ENCODE measurements around the gene NKRF.
"Not testable (repeated sequence)": the region's sequence is repeated elsewhere in the genome, so short reads cannot be mapped to it uniquely, and the experiment has no call there.

Gene NKRF

GRCh38 chrX:119646515-119646914 is 40.3 kb upstream of the NKRF start:
- Histone ChIP-seq H3K4me3 (no peak overlapping the region), H3K27ac (no peak overlapping the region)
- no peak for TF ChIP-seq CTCF (IDR thresholded peaks at IDR 0.05)
- DNase-seq (ENCODE audit: low spot score): no peak

GRCh38 chrX:119643696-119644095 is 37.5 kb upstream of the NKRF start:
- H3K4me3 ChIP-seq: no peak overlapping the region
- H3K27ac ChIP-seq: no peak overlapping the region
- DNase-seq (ENCODE audit: low spot score): no peak
- TF ChIP-seq CTCF (IDR thresholded peaks at IDR 0.05): no peak

GRCh38 chrX:119640731-119641170 is 34.5 kb upstream of the NKRF start:
- DNase-seq (ENCODE audit: low spot score): no peak
- H3K27ac ChIP-seq: no peak overlapping the region
- no peak overlapping the region for H3K4me3 ChIP-seq
- TF ChIP-seq CTCF (IDR thresholded peaks at IDR 0.05): no peak

GRCh38 chrX:119638725-119639471 is 32.7 kb upstream of the NKRF start:
- H3K4me3 ChIP-seq: no peak overlapping the region
- no peak for TF ChIP-seq CTCF (IDR thresholded peaks at IDR 0.05)
- no peak overlapping the region for H3K27ac ChIP-seq
- no peak for DNase-seq (ENCODE audit: low spot score)

- H3K4me3 ChIP-seq; H3K27ac ChIP-seq; DNase-seq (ENCODE audit: low spot score): not testable (repeated sequence)
Measured at GRCh38 chrX:119637421-119637820, 31.2 kb upstream of the NKRF start.

- no peak overlapping the region for H3K27ac ChIP-seq
- no peak for TF ChIP-seq CTCF (IDR thresholded peaks at IDR 0.05)
Measured at GRCh38 chrX:119636419-119636818, 30.2 kb upstream of the NKRF start.

GRCh38 chrX:119635799-119636198 is 29.6 kb upstream of the NKRF start:
- TF ChIP-seq CTCF (IDR thresholded peaks at IDR 0.05): no peak
- DNase-seq (ENCODE audit: low spot score): no peak
- Histone ChIP-seq H3K4me3 (no peak overlapping the region), H3K27ac (no peak overlapping the region)

More at GRCh38 chrX:119636419-119636818, 30.2 kb upstream of the NKRF start:
- no peak overlapping the region for H3K4me3 ChIP-seq
- DNase-seq (ENCODE audit: low spot score): no peak

Data from coronary artery (tissue), 2 donors.